ENCODE results near the gene NAALADL1.

Gene NAALADL1

GRCh38 chr11:65059959-65060824 is 1.8 kb upstream of the NAALADL1 start:
- H3K4me1 ChIP-seq (ENCODE audit: control insufficient read depth, insufficient read depth, low read length), result no peaks in the 10 kb centered on the region
- no peak overlapping the region for H3K9ac ChIP-seq (ENCODE audit: low read depth, low read length)
- no peaks in the 10 kb centered on the region for H3K36me3 ChIP-seq (ENCODE audit: control insufficient read depth, insufficient read depth, low read length)

GRCh38 chr11:65059523-65059922 is 1.2 kb upstream of the NAALADL1 start:
- H3K9ac ChIP-seq (ENCODE audit: low read depth, low read length), result no peak overlapping the region
- no peaks in the 10 kb centered on the region for H3K4me1 ChIP-seq (ENCODE audit: control insufficient read depth, insufficient read depth, low read length)
- no peaks in the 10 kb centered on the region for H3K9me3 ChIP-seq (ENCODE audit: control insufficient read depth, insufficient read depth, low read length)
- H3K27me3 ChIP-seq (ENCODE audit: control insufficient read depth, insufficient read depth, low read length), result no peaks in the 10 kb centered on the region
- H3K36me3 ChIP-seq (ENCODE audit: control insufficient read depth, insufficient read depth, low read length), result no peaks in the 10 kb centered on the region
- H3K4me3 ChIP-seq (ENCODE audit: low read depth, low read length), result no peak overlapping the region

More at GRCh38 chr11:65059959-65060824, 1.8 kb upstream of the NAALADL1 start:
- no peaks in the 10 kb centered on the region for H3K27me3 ChIP-seq (ENCODE audit: control insufficient read depth, insufficient read depth, low read length)
- H3K9me3 ChIP-seq (ENCODE audit: control insufficient read depth, insufficient read depth, low read length), result no peaks in the 10 kb centered on the region
- no peak overlapping the region for H3K4me3 ChIP-seq (ENCODE audit: low read depth, low read length)

- no peak overlapping the region for H3K9ac ChIP-seq (ENCODE audit: low read depth, low read length)
- H3K27me3 ChIP-seq (ENCODE audit: control insufficient read depth, insufficient read depth, low read length), result no peaks in the 10 kb centered on the region
- no peaks in the 10 kb centered on the region for H3K36me3 ChIP-seq (ENCODE audit: control insufficient read depth, insufficient read depth, low read length)
- no peaks in the 10 kb centered on the region for H3K9me3 ChIP-seq (ENCODE audit: control insufficient read depth, insufficient read depth, low read length)
- H3K4me1 ChIP-seq (ENCODE audit: control insufficient read depth, insufficient read depth, low read length), result no peaks in the 10 kb centered on the region
- H3K4me3 ChIP-seq (ENCODE audit: low read depth, low read length), result no peak overlapping the region
Observed at GRCh38 chr11:65058012-65058411, 341 bp downstream of the NAALADL1 start.

GRCh38 chr11:65057526-65057925 is 827 bp downstream of the NAALADL1 start:
- H3K4me1 ChIP-seq (ENCODE audit: control insufficient read depth, insufficient read depth, low read length), result no peaks in the 10 kb centered on the region

GRCh38 chr11:65056999-65057398 is 1.4 kb downstream of the NAALADL1 start:
- Histone ChIP-seq H3K4me3 (ENCODE audit: low read depth, low read length) (no peak overlapping the region), H3K36me3 (ENCODE audit: control insufficient read depth, insufficient read depth, low read length) (no peaks in the 10 kb centered on the region), H3K9me3 (ENCODE audit: control insufficient read depth, insufficient read depth, low read length) (no peaks in the 10 kb centered on the region), H3K9ac (ENCODE audit: low read depth, low read length) (no peak overlapping the region), H3K27me3 (ENCODE audit: control insufficient read depth, insufficient read depth, low read length) (no peaks in the 10 kb centered on the region), H3K4me1 (ENCODE audit: control insufficient read depth, insufficient read depth, low read length) (no peaks in the 10 kb centered on the region)

More at GRCh38 chr11:65057526-65057925, 827 bp downstream of the NAALADL1 start:
- no peak overlapping the region for H3K4me3 ChIP-seq (ENCODE audit: low read depth, low read length)
- H3K9me3 ChIP-seq (ENCODE audit: control insufficient read depth, insufficient read depth, low read length), result no peaks in the 10 kb centered on the region
- H3K27me3 ChIP-seq (ENCODE audit: control insufficient read depth, insufficient read depth, low read length), result no peaks in the 10 kb centered on the region
- no peak overlapping the region for H3K9ac ChIP-seq (ENCODE audit: low read depth, low read length)
- no peaks in the 10 kb centered on the region for H3K36me3 ChIP-seq (ENCODE audit: control insufficient read depth, insufficient read depth, low read length)

- Histone ChIP-seq H3K9me3 (ENCODE audit: control insufficient read depth, insufficient read depth, low read length) (no peaks in the 10 kb centered on the region), H3K27me3 (ENCODE audit: control insufficient read depth, insufficient read depth, low read length) (no peaks in the 10 kb centered on the region)
Observed at GRCh38 chr11:65055538-65055937, 2.8 kb downstream of the NAALADL1 start.

GRCh38 chr11:65053827-65054508 is 4.4 kb downstream of the NAALADL1 start:
- no peaks in the 10 kb centered on the region for H3K36me3 ChIP-seq (ENCODE audit: control insufficient read depth, insufficient read depth, low read length)
- H3K9me3 ChIP-seq (ENCODE audit: control insufficient read depth, insufficient read depth, low read length), result no peaks in the 10 kb centered on the region
- no peaks in the 10 kb centered on the region for H3K27me3 ChIP-seq (ENCODE audit: control insufficient read depth, insufficient read depth, low read length)
- no peak overlapping the region for H3K9ac ChIP-seq (ENCODE audit: low read depth, low read length)
- no peaks in the 10 kb centered on the region for H3K4me1 ChIP-seq (ENCODE audit: control insufficient read depth, insufficient read depth, low read length)
- H3K4me3 ChIP-seq (ENCODE audit: low read depth, low read length), result no peak overlapping the region

More at GRCh38 chr11:65055538-65055937, 2.8 kb downstream of the NAALADL1 start:
- no peaks in the 10 kb centered on the region for H3K4me1 ChIP-seq (ENCODE audit: control insufficient read depth, insufficient read depth, low read length)
- no peaks in the 10 kb centered on the region for H3K36me3 ChIP-seq (ENCODE audit: control insufficient read depth, insufficient read depth, low read length)
- no peak overlapping the region for H3K4me3 ChIP-seq (ENCODE audit: low read depth, low read length)
- no peak overlapping the region for H3K9ac ChIP-seq (ENCODE audit: low read depth, low read length)

GRCh38 chr11:65051398-65051858 is 6.9 kb downstream of the NAALADL1 start:
- Histone ChIP-seq H3K4me1 (ENCODE audit: control insufficient read depth, insufficient read depth, low read length) (no peaks in the 10 kb centered on the region), H3K9me3 (ENCODE audit: control insufficient read depth, insufficient read depth, low read length) (no peaks in the 10 kb centered on the region), H3K9ac (ENCODE audit: low read depth, low read length) (no peak overlapping the region), H3K4me3 (ENCODE audit: low read depth, low read length) (no peak overlapping the region), H3K36me3 (ENCODE audit: control insufficient read depth, insufficient read depth, low read length) (no peaks in the 10 kb centered on the region), H3K27me3 (ENCODE audit: control insufficient read depth, insufficient read depth, low read length) (peaks cover 6% of the 10 kb centered on the region)

- Histone ChIP-seq H3K4me3 (ENCODE audit: low read depth, low read length) (peak overlapping the region; percentile 41), H3K9ac (ENCODE audit: low read depth, low read length) (no peak overlapping the region), H3K36me3 (ENCODE audit: control insufficient read depth, insufficient read depth, low read length) (peaks cover 5% of the 10 kb centered on the region), H3K27me3 (ENCODE audit: control insufficient read depth, insufficient read depth, low read length) (peaks cover 6% of the 10 kb centered on the region), H3K4me1 (ENCODE audit: control insufficient read depth, insufficient read depth, low read length) (no peaks in the 10 kb centered on the region), H3K9me3 (ENCODE audit: control insufficient read depth, insufficient read depth, low read length) (no peaks in the 10 kb centered on the region)
Observed at GRCh38 chr11:65047581-65048422, 10.6 kb downstream of the NAALADL1 start.

GRCh38 chr11:65045728-65046127 is 12.6 kb downstream of the NAALADL1 start:
- Histone ChIP-seq H3K27me3 (ENCODE audit: control insufficient read depth, insufficient read depth, low read length) (peaks cover 6% of the 10 kb centered on the region), H3K4me1 (ENCODE audit: control insufficient read depth, insufficient read depth, low read length) (no peaks in the 10 kb centered on the region), H3K36me3 (ENCODE audit: control insufficient read depth, insufficient read depth, low read length) (peaks cover 5% of the 10 kb centered on the region), H3K9ac (ENCODE audit: low read depth, low read length) (no peak overlapping the region), H3K4me3 (ENCODE audit: low read depth, low read length) (no peak overlapping the region), H3K9me3 (ENCODE audit: control insufficient read depth, insufficient read depth, low read length) (no peaks in the 10 kb centered on the region)

- H3K9ac ChIP-seq (ENCODE audit: low read depth, low read length), result no peak overlapping the region
- H3K4me3 ChIP-seq (ENCODE audit: low read depth, low read length), result no peak overlapping the region
- H3K27me3 ChIP-seq (ENCODE audit: control insufficient read depth, insufficient read depth, low read length), result peaks cover 6% of the 10 kb centered on the region
- H3K36me3 ChIP-seq (ENCODE audit: control insufficient read depth, insufficient read depth, low read length), result peaks cover 5% of the 10 kb centered on the region
- no peaks in the 10 kb centered on the region for H3K4me1 ChIP-seq (ENCODE audit: control insufficient read depth, insufficient read depth, low read length)
- H3K9me3 ChIP-seq (ENCODE audit: control insufficient read depth, insufficient read depth, low read length), result no peaks in the 10 kb centered on the region
Observed at GRCh38 chr11:65045061-65045460, 13.3 kb downstream of the NAALADL1 start.
